GM23338 (cell line): Measurements from ENCODE around the gene TEX26. TPM values are rescaled to one million over a fixed set of nuclear protein-coding genes. Genes with fewer than 3 reads are reported as not detected.

ENCODE experiments used
- ATAC-seq: fragments of 200-7000 bp; cut with Tn5 transposase; 3 replicates; pipeline ENCODE4 v1.9.1; 2020
- DNase-seq: peaks from one replicate; pipeline ENCODE4 v3.0.0-alpha.2; 2015; ENCODE audit warnings: low spot score
- H2AFZ ChIP-seq: fragments of 200-600 bp; sonication (generic); 2 replicates; pipeline ENCODE4 v1.8.0; 2016; ENCODE audit warnings: antibody characterized with exemption, mild to moderate bottlenecking, moderate library complexity
- H3F3A ChIP-seq: fragments of 200-600 bp; sonication (generic); replicated peaks from 2 replicates; pipeline ENCODE4 v1.8.0; 2017; ENCODE audit warnings: antibody characterized with exemption, mixed run types, low read depth
- H3K27ac ChIP-seq: fragments of 200-600 bp; sonication (generic); 2 replicates; pipeline ENCODE4 v1.6.1; 2016; ENCODE audit warnings: low read depth
- H3K27me3 ChIP-seq: fragments of 200-600 bp; sonication (generic); 2 replicates; pipeline ENCODE4 v1.8.0; 2016; ENCODE audit warnings: mild to moderate bottlenecking, mixed run types, moderate library complexity; ENCODE audit not compliant: insufficient read depth
- H3K36me3 ChIP-seq: fragments of 200-600 bp; sonication (generic); 2 replicates; pipeline ENCODE4 v1.8.0; 2016; ENCODE audit warnings: mild to moderate bottlenecking; ENCODE audit not compliant: insufficient read depth
- H3K4me1 ChIP-seq: fragments of 200-600 bp; sonication (generic); 2 replicates; pipeline ENCODE4 v1.8.0; 2016; ENCODE audit warnings: mild to moderate bottlenecking, moderate library complexity; ENCODE audit not compliant: insufficient read depth
- H3K4me2 ChIP-seq: fragments of 200-600 bp; sonication (generic); 2 replicates; pipeline ENCODE4 v1.7.1; 2017; ENCODE audit warnings: mixed run types
- H3K4me3 ChIP-seq: fragments of 200-600 bp; sonication (generic); 2 replicates; pipeline ENCODE4 v1.6.1; 2016; ENCODE audit warnings: mixed run types
- H3K79me2 ChIP-seq: fragments of 200-600 bp; sonication (generic); replicated peaks from 2 replicates; pipeline ENCODE4 v1.8.0; 2017; ENCODE audit warnings: mild to moderate bottlenecking; ENCODE audit not compliant: insufficient read depth
- H3K9me2 ChIP-seq: fragments of 200-600 bp; sonication (generic); 2 replicates; pipeline ENCODE4 v1.8.0; 2017; ENCODE audit not compliant: insufficient read depth
- H4K20me1 ChIP-seq: fragments of 200-600 bp; sonication (generic); replicated peaks from 2 replicates; pipeline ENCODE4 v1.8.0; 2017; ENCODE audit warnings: mild to moderate bottlenecking; ENCODE audit not compliant: insufficient read depth
- H3K27ac Mint-ChIP-seq: 2 replicates; pipeline ENCODE4 v1.8.0; 2020; ENCODE audit warnings: inconsistent platforms, mild to moderate bottlenecking, moderate library complexity, mixed read lengths
- H3K27me3 Mint-ChIP-seq: 3 replicates; pipeline ENCODE4 v1.8.0; 2022; ENCODE audit warnings: low read depth, mild to moderate bottlenecking, moderate library complexity, mixed read lengths, inconsistent platforms; ENCODE audit not compliant: insufficient read depth, poor library complexity
- H3K36me3 Mint-ChIP-seq: 3 replicates; pipeline ENCODE4 v1.8.0; 2021; ENCODE audit warnings: low read depth, mild to moderate bottlenecking, inconsistent platforms, moderate library complexity, mixed read lengths
- H3K4me1 Mint-ChIP-seq: 3 replicates; pipeline ENCODE4 v1.8.0; 2020; ENCODE audit warnings: mild to moderate bottlenecking, inconsistent platforms, mixed read lengths
- H3K4me3 Mint-ChIP-seq: 3 replicates; pipeline ENCODE4 v1.8.0; 2021; ENCODE audit warnings: moderate library complexity, mild to moderate bottlenecking, inconsistent platforms, mixed read lengths
- H3K9me3 Mint-ChIP-seq: 3 replicates; pipeline ENCODE4 v1.8.0; 2020; ENCODE audit warnings: moderate library complexity, mild to moderate bottlenecking, inconsistent platforms, mixed read lengths
- CREB1 ChIP-seq: fragments of 250-450 bp; sonication (Bioruptor Pico); IDR thresholded peaks from 2 replicates; pipeline ENCODE4 v1.5.0; 2020; ENCODE audit warnings: low read depth, mild to moderate bottlenecking, moderate library complexity
- CTCF ChIP-seq, 2 experiments: fragments of 200-600 bp in 1 of 2; sonication (generic) in 1 of 2; conservative IDR thresholded peaks; 2 replicates each; pipeline versions ENCODE4 v1.5.1 to v1.6.1; 2016 to 2017; ENCODE audit warnings: antibody characterized with exemption in 2 of 2, low read depth in 2 of 2, mild to moderate bottlenecking in 2 of 2, moderate library complexity in 1 of 2
- ETS1 ChIP-seq: IDR thresholded peaks from 2 replicates; pipeline ENCODE4 v1.6.1; 2016; ENCODE audit warnings: antibody characterized with exemption
- EZH2 ChIP-seq: fragments of 200-600 bp; sonication (generic); IDR thresholded peaks from one replicate; pipeline ENCODE4 v1.8.0; 2017; ENCODE audit warnings: antibody characterized with exemption, mild to moderate bottlenecking, low read depth; ENCODE audit not compliant: unreplicated experiment
- EZH2phosphoT487 ChIP-seq: fragments of 200-600 bp; sonication (generic); IDR thresholded peaks from one replicate; pipeline ENCODE4 v1.8.1; 2018; ENCODE audit warnings: antibody characterized with exemption; ENCODE audit not compliant: unreplicated experiment
- JUNB ChIP-seq: IDR thresholded peaks from one replicate; pipeline ENCODE4 v1.6.1; 2016; ENCODE audit warnings: antibody characterized with exemption; ENCODE audit not compliant: unreplicated experiment
- NANOG ChIP-seq: IDR thresholded peaks from 2 replicates; pipeline ENCODE4 v1.6.1; 2016; ENCODE audit warnings: antibody characterized with exemption, borderline replicate concordance
- POLR2AphosphoS5 ChIP-seq: IDR thresholded peaks from 2 replicates; pipeline ENCODE4 v1.6.1; 2016; ENCODE audit warnings: antibody characterized with exemption, low read depth
- REST ChIP-seq: IDR thresholded peaks from one replicate; pipeline ENCODE4 v1.6.1; 2018; ENCODE audit warnings: antibody characterized with exemption; ENCODE audit not compliant: unreplicated experiment
- STAT1 ChIP-seq: IDR thresholded peaks from one replicate; pipeline ENCODE4 v1.6.1; 2016; ENCODE audit warnings: antibody characterized with exemption; ENCODE audit not compliant: unreplicated experiment
- ZNF114 ChIP-seq: fragments of 250-450 bp; sonication (Bioruptor Pico); IDR thresholded peaks from 2 replicates; pipeline ENCODE4 v1.5.0; 2020; ENCODE audit warnings: mild to moderate bottlenecking, moderate library complexity
- ZNF331 ChIP-seq: fragments of 250-450 bp; sonication (Bioruptor Pico); IDR thresholded peaks from 2 replicates; pipeline ENCODE4 v1.5.0; 2020; ENCODE audit warnings: low read depth, mild to moderate bottlenecking, moderate library complexity
- ZNF462 ChIP-seq: fragments of 250-450 bp; sonication (Bioruptor Pico); IDR thresholded peaks from 2 replicates; pipeline ENCODE4 v1.5.0; 2020; ENCODE audit warnings: mild to moderate bottlenecking, moderate library complexity
- polyA plus RNA-seq: library from polyadenylated mRNA; unstranded; fragments of >200 nt; fragmentation: Nextera tagmentation; extraction: Ambion mirVana; gene quantifications from 2 replicates; pipeline ENCODE4 v1.2.1, GENCODE V29; 2016
- total RNA-seq: library from RNA; depleted of rRNA; stranded (reverse); fragments of >200 nt; shearing (Covaris generic); gene quantifications from 2 replicates; pipeline ENCODE4 v1.2.3, GENCODE V29; 2014

Gene TEX26
- total and polyA plus RNA-seq, 2 experiments from 2014 or later = not detected

GRCh38 chr13:30971575-30971974 lies 39.1 kb downstream of the TEX26 start:
- peaks cover 4% of the 10 kb centered on the region for H3K27me3 Mint-ChIP-seq
- Histone ChIP-seq H3K36me3 (0 out of 2 replicates have a peak, but pooled peaks cover 5% of the 10 kb centered on the region), H3K27ac (no peak overlapping the region), H3K4me3 (no peak overlapping the region), H3K79me2 (no peaks in the 10 kb centered on the region), H3K4me2 (no peak overlapping the region), H3K4me1 (no peaks in the 10 kb centered on the region), H3K27me3 (no peaks in the 10 kb centered on the region), H3F3A (no peaks in the 10 kb centered on the region), H4K20me1 (no peaks in the 10 kb centered on the region), H3K9me2 (no peaks in the 10 kb centered on the region), H2AFZ (no peak overlapping the region)
- peaks cover 14% of the 10 kb centered on the region; the same call in 2 of the 3 replicates for H3K36me3 Mint-ChIP-seq
- TF ChIP-seq CREB1 (CRISPR knock-in tag) (no peak), CTCF (conservative IDR thresholded peaks at IDR 0.05; ENCODE audit: low read depth in 2 of 2) (no peak), ZNF331 (no peak), ETS1 (no peak), ZNF462 (CRISPR knock-in tag) (no peak), EZH2phosphoT487 (no peak), STAT1 (no peak), ZNF114 (CRISPR knock-in tag) (no peak), JUNB (no peak), POLR2AphosphoS5 (no peak), REST (no peak), EZH2 (no peak), NANOG (no peak)
- H3K9me3 Mint-ChIP-seq = peaks cover 18% of the 10 kb centered on the region
- DNase-seq = no peak
- H3K4me3 Mint-ChIP-seq = no peak overlapping the region
- no peak overlapping the region for H3K27ac Mint-ChIP-seq
- no peak for ATAC-seq
- 0 out of 3 replicates have a peak, but pooled peaks cover 4% of the 10 kb centered on the region for H3K4me1 Mint-ChIP-seq
